Peyer's patch (tissue), 4 donors: ENCODE results near the gene CDKAL1.

ENCODE experiments used
- POLR2A ChIP-seq, 2 donors: fragments of 450-650 bp; IDR thresholded peaks; one replicate each; pipeline ENCODE4 v1.5.1; 2017; ENCODE audit warnings: antibody characterized with exemption in 2 of 2, mild to moderate bottlenecking in 2 of 2, moderate library complexity in 2 of 2
- TF ChIP-seq, protein P1 (sequence below), 6 experiments: fragments of 450-650 bp in 4 of 6; fragments of 200-600 bp in 2 of 6; sonication (generic) in 1 of 6; IDR thresholded peaks; one replicate each; pipeline ENCODE4 v1.5.1; 2017 to 2019; ENCODE audit warnings: antibody characterized with exemption in 6 of 6, mild to moderate bottlenecking in 3 of 6, moderate library complexity in 1 of 6

DNA sequence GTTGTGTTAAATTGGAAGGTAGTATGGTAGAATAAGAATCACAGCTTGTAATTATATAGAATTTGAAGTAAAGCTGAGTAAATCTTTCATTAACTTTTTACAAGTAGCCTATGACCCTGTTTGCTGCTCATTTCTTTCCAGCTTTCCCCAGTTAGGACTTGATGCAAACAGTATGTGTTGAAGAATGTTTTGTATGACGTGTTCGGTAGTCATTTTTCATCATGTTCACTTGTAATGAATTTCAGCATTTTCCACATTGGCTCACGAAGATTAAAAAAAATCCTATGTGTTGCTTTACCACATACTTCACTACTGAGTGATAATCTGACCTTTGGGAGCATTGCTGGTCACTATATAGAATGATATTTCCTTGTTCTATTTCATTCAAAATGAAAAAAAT, 162.4 kb downstream of the CDKAL1 start:
- TF ChIP-seq POLR2A (IDR thresholded peaks at IDR 0.05) = no peak
- TF ChIP-seq, protein P1, sequence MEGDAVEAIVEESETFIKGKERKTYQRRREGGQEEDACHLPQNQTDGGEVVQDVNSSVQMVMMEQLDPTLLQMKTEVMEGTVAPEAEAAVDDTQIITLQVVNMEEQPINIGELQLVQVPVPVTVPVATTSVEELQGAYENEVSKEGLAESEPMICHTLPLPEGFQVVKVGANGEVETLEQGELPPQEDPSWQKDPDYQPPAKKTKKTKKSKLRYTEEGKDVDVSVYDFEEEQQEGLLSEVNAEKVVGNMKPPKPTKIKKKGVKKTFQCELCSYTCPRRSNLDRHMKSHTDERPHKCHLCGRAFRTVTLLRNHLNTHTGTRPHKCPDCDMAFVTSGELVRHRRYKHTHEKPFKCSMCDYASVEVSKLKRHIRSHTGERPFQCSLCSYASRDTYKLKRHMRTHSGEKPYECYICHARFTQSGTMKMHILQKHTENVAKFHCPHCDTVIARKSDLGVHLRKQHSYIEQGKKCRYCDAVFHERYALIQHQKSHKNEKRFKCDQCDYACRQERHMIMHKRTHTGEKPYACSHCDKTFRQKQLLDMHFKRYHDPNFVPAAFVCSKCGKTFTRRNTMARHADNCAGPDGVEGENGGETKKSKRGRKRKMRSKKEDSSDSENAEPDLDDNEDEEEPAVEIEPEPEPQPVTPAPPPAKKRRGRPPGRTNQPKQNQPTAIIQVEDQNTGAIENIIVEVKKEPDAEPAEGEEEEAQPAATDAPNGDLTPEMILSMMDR (IDR thresholded peaks at IDR 0.05) = no peak
